NCI-H524 (cell line): ENCODE results near the gene MRPL43.

ENCODE experiments used
- DNase-seq, 2 experiments: peaks; one replicate each; lab custom pipeline; 2025; lab: John Stamatoyannopoulos, UW

MRPL43 gene

DNA sequence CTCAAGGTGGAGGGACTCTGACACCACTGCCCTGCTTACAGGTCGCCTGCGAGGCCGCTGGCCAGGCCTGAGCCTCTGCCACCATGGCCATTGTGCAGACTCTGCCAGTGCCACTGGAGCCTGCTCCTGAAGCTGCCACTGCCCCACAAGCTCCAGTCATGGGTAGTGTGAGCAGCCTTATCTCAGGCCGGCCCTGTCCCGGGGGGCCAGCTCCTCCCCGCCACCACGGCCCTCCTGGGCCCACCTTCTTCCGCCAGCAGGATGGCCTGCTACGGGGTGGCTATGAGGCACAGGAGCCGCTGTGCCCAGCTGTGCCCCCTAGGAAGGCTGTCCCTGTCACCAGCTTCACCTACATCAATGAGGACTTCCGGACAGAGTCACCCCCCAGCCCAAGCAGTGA is 15.2 kb upstream of the MRPL43 start:
- no peak for DNase-seq

DNA sequence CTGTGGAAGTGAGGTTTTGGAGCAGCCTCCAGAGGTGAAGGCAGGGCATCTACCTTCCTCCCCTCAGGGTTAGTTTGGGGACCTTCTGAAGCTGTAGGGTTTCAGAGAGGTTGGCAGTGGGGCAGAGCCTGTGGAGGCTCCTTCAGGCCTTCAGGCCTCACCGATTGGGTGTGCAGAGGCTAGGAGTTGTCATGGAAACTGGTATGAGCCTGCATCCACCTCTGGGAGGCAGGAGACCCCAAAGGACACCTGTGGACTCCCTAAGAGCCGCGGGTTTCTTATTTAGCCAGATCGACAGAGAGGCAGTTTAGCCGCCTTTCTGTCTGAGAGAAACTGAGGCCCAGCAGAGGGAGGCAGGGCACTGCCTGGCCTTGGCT is 14.3 kb upstream of the MRPL43 start:
- DNase-seq, result no peak

DNA sequence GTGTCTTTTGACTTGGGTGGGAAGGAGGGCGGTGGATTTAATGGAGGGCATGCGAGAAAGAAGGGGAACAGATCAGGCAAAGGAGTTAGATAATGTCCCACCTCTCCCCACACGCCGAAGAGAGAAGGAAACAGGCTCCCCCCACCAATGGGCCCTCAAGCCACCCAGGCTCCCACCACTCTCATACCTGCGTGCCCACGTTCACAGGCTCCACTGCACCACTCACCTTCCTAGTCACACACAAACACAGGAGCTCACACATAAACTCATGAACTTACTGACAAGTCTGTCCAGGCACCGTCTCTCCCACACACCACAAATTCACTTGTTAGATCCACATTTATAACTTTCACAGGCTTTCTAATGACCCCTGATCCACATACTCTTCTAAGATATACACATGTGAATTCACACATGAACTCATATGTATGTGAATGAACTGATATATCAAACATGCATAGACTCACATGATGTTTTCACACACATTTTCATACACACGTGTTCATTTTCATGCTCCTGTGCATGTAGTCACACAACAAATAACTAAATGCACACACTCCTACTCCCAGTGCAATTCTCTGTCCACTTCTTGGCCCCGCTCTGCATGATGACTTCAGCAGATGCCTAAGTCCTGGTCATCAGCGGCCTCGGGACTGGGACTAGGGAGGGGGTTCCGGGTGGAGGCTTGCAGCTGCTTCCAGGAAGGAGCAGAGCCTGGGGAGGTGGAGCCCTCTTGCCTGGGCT is 13.8 kb upstream of the MRPL43 start:
- DNase-seq, result no peak

GRCh38 chr10:101000127-101000914 is 13.0 kb upstream of the MRPL43 start:
- DNase-seq, result no peak

GRCh38 chr10:100999742-101000126 is 12.4 kb upstream of the MRPL43 start, which contains the start of gene LZTS2:
TSS of gene LZTS2 (plus strand) at chr10:100999808. CDS start at chr10:101002539, 2,731 bp downstream.
- no peak for DNase-seq

DNA sequence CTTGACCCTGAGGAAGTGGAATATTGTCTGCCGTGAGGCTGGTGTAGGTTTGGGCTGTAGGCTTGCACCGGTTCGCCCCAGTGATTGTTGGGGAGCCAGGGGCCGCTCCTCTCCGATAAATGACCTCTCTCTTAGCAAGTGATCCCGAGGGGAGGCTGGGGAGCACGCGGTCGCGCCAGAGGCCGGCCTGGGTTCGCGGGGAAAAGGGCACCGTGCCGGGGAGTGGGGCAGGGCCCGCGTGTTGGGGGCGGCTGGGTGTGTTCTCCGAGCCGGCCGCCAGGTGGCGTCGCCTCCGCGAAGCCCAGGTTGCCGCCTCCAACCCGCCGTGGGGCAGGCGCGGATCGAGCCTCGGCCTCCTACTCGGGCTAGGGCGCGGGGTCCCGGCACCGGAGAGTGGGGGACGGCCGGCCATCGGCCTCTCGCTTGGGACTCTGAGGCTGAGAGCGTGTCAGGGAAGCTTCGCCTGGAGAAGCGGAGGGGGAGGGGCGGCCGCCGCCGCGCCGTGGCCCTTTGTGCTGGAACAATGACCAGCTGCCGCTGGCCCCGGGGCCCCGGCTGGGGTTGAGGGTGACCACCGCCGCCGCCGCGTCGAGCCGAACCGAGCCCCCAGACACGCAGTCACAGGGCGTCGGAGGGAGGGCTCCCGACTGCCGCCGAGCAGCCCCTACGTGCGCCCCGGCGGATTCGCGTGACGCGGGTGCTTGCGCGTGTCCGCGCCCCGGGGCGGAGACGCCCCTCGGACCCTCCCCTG is 11.9 kb upstream of the MRPL43 start:
- peak in 1 of 2 experiments; percentile 12 for DNase-seq

- peak; percentile 53 to 83 for DNase-seq
Observed at GRCh38 chr10:100998183-100998990, 11.1 kb upstream of the MRPL43 start.

DNA sequence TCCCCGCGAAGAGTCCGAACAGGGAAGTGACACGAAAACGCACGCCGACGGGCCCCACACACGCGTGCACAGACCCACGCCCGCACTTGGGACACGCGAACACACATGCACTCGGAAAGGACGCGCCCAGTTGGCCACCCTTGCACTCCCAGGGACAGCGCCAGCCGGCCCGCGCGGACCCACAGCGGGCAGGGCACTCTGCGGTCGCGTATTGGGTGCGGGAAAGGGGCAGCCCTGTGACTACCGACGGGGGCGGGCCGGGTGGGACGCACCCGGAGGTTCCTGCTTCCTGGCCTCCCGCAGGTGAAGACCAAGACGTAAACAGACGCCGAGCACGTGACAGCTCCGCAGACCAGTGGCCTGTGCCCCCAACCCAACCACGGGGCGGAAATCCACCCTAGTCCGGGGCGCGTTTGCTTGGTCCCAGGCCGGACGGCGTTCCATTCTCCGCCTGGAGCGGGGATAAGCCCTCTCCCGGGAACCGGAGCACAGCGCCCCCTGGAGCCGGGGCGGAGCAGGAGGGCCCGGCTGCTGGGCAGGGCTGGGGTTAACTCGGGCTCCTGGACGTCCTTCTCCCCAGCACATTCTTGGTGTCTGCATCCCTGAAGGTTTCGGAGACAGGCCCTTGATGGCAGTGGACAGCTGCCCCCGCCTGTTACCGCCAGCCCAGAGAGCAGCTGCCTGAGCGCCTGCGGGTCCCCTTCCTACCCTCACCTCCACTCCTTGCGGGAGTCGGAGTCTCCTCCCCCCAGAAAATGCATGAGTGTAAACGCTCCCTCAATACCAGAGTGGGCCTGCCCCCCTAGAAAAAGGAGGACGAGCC is 10.3 kb upstream of the MRPL43 start:
- peak in 1 of 2 experiments; percentile 55 for DNase-seq

GRCh38 chr10:100996678-100997359 is 9.5 kb upstream of the MRPL43 start:
- no peak for DNase-seq

GRCh38 chr10:100995181-100995580 is 7.9 kb upstream of the MRPL43 start:
- DNase-seq, result no peak

DNA sequence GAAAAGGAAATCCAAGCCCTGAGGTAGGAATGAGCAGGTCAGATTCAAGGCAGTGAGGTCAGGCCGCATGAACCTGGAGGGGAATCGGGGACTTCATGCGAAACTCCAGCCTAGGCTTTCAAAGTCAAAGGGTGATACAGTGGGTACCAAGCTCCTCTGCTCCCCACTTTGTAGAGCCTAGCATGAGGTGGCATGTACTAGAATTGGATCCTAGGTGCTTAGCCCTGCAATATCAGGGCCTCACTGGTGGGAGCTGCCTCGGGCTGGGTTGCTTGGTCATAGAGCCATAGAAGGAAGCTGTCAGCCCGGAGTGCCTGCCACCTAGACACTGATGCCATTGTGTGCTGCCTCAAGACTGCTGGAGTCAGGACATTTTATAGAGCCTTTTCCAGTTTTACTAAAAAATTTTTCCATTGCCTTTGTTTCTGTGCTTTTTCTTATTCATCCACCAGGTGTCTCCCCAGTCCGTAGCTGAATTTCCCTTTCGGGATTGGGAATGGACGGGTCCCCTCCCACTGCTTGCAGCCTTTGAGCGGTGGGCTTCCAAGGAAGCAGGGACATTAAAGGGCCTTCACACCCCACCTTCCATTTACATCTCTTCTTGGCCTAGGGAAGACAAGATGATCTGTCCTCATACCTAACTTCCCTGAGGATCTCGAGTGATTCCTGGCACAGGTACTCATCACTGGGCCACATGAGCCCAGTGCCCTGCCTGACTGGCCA is 6.8 kb upstream of the MRPL43 start:
- peak in 1 of 2 experiments; percentile 18 for DNase-seq

- no peak for DNase-seq
Observed at GRCh38 chr10:100989088-100989487, 1.8 kb upstream of the MRPL43 start.

DNA sequence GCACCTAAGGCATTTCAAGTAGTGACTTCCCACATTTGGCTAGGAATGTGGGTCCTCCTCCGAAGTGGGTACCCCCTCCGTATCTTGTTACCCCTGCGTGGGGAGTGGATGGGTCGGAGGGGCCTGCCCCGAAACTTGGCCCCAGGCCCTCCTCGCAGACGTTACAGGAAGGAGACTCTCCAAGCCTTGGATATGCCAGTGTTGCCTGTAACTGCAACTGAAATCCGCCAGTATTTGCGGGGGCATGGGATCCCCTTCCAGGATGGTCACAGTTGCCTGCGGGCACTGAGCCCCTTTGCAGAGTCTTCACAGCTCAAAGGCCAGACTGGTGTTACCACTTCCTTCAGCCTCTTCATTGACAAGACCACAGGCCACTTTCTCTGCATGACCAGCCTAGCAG is 869 bp upstream of the MRPL43 start:
- DNase-seq, result no peak

DNA sequence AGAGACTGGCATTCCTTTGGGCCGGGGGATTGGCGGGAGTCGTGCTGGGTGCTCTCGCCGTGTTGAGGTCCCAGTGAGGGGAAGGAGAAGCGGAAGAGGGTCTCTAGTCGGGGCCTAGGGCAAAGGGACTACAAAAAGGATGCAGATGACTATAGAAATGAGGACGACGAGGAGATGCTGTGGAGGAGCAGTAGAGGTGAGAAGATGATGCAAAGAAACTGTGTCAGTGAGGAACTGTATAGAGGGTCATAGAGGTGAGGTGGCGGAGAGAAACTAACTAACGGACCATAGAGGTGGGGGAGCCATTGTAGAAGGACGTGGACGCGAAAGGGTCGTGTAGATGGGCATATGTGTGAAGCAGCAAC is 370 bp upstream of the MRPL43 start:
- DNase-seq, result no peak

DNA sequence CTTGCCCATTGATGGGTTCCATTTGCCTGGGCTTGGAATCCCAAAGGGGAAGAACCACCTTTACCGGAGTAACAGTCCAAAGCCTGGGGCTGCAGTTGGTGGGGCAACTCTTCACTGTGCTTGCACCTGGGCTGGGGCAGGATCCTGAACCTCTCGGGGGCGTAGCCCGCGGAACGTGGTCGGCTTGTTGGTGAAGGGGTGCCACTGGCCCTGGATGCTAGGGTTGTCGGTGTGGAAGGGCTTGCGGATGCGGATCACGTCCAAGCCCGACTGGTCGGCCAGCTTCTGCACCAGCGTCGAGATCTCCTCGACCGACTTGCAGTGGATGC is 710 bp downstream of the MRPL43 start:
- no peak for DNase-seq

GRCh38 chr10:100985336-100985735 is 2.0 kb downstream of the MRPL43 start:
- no peak for DNase-seq

- DNase-seq, result no peak
Observed at GRCh38 chr10:100984672-100985177, 2.6 kb downstream of the MRPL43 start.

DNA sequence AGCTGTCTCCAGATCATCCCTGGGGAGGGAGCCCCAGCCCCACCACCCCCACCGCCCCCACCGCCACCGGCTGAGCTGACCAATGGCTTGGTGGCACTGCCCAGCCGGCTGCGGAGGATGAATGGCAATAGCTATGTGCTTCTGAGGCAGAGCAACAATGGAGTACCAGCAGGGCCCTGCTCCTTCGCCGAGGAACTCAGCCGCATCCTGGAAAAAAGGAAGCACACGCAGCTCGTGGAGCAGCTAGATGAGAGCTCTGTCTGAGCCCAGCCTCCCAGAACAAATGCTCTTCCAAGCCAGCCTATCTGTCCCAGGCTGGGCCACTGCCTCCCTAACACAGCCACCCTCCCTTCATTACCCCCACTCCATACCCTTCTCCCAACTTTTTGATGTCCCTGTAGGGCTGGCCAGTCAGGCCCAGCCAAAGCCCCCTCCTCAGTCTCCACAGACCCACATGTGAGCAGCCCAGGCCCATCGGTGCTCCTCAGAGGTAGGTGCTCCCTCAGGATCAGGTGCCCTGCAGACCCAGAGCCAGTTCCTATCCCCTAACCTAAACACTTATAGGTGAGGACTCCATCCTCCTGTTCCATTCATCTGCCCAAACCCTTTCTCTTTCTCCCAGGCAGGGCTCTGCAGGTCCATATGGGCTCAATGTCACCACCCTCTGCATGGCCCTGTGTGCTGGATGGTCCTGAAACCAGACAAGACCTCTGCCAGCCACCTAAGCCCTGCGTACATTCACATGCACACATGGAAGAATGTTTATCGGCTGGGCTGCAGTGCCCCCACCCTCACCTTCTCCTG is 3.2 kb downstream of the MRPL43 start:
- DNase-seq, result no peak
